HG03575 (cell line): ENCODE data around the gene MAF.

ENCODE experiments used
- ATAC-seq: cut with Tn5 transposase; IDR thresholded peaks from one replicate; pipeline ENCODE4 v1.9.1; 2021; ENCODE audit not compliant: unreplicated experiment, insufficient number of reproducible peaks, low FRiP score; ENCODE audit errors: extremely low read depth

Gene MAF

DNA sequence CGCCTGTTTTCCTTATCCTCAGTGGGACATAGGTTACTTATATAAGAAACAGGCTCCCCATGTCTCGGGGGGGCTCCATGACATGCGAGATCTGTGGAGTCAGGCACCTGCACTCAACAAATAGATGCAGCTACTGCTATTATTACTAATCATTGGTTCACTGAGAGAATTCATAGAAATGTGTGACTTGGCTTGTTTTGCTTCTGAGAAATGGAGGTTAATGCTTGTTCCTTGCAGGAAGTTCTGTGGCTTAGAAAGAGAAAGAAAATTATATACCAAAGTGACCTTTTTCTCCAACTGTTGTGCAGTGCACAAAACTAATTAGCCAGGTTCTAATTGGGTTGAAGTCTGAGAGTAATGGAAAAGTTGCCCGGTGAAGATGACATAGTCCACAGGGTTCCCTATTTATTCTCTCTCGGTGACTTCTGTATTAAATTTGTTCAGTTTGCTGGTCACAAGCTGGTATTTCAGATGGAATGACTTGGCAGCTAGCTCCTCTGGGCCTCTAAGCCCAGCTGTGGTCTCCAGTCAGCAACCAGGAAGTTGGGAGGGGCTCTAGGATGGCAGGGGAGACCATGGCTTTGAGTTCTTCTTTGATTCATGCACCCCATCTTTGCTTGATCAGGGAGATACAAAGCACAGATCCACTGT is 17.6 kb upstream of the MAF start:
- ATAC-seq: no peak

DNA sequence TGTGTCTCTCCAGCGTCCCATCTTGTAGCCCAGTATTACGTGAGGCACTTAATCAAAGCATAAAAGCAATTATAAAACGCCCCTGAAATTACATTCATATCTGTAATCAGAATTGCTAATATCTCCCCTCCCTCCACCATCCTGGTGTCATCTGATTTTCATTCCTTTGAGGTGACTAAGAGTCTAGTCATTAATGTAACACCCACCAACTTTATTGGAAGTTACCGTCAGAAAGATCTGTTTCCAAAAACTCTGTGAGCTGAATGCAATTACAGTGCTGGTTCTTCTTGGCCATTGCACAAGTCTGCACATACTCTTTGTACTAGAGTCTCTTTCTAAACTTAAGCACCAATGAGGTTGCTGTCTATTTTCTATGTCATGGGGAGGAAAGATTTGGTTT is 12.5 kb upstream of the MAF start:
- ATAC-seq: no peak

DNA sequence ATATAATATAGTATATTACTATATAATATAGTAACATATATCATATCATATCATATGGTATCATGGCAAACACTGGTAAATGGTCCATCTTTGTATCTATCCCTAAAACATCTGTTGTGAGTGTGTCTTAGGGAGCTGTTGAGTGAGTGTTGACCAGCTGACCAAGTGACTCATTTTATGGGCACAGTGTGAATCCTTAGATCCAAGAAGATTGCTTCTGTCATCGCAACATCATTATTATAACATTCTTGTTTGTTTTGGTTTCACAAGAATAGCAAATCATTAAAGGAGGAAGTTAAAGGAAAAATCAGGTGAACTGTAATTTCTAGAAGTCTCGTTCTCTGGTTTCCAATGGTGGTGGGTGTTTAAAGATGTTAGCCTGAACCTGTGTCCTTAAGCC is 11.7 kb upstream of the MAF start:
- no peak for ATAC-seq

DNA sequence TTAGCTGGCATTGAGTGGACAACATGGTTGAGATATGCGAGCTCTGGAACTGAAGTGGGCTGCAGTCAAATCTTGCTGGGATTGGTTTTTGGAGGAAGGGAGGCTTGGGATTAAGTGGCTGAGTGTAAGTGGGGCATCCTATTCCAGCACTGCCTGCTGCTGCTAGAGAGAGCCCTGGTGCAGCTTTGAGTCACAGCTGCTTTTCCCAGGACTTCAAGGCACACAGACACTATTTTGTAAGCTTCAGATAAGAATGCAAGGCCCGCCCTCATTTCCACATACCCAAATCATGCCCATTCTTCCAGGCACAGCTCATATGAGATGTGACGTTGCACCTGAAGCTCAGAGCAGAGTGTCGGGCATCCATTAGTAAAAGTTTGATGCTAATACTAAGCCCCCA is 10.2 kb upstream of the MAF start:
- ATAC-seq: no peak

DNA sequence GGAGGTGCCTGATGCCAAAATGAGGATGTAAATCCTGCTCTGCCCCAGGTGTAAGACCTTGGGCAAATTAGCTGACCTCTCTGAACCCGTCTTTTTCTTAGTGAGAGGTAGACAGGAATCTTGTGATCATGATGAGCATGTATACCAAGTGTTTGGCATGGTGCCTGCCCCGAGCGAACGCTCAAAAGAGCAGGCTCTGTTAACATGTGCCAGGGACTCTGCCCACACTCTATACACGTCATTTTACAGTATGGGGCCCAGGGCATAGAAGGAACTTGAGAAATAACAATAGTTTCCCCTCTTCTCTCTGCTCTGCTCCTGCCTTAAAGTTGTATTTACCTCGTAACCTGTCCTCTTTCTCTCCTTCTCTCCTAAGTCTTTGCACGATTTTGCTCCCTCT is 9.3 kb upstream of the MAF start:
- no peak for ATAC-seq

DNA sequence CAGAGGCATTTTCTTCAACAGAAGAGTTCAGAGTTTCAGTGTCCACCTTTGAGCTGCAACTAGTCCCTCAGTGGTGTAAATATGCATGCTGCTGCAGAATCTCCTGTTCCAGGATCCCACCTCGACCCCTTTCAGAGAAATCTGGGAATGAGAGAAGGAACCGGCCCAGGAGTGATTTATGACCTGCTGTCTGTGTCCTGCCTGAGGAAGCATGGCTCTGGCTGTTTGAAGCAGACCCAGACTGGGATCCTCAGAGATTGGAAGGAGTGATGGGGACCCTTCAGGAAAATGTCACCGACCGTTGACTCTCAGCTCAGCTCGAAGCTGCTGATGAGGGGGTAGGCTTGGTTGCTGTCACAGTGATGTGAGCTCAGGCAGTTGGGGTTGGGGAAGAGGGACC is 8.4 kb upstream of the MAF start:
- ATAC-seq: no peak

DNA sequence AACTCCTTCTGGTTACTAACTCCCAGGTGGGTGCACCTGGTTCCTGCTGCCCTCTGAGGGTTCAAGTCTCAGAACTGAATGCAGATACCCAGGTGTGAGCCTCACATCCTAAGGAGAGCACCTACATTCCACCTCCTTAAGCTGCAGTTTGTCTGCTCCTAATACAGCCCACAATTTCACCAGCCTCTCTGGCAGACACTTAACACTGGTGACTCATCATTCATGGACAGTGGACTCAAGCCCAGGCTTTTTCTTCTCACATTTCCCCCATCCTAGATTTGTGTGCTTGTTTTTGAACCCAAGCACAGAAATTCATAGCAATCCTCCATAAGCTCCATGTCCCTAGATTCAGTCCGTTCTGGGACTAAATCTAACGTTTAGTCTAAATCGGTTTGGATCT is 7.0 kb upstream of the MAF start:
- no peak for ATAC-seq

DNA sequence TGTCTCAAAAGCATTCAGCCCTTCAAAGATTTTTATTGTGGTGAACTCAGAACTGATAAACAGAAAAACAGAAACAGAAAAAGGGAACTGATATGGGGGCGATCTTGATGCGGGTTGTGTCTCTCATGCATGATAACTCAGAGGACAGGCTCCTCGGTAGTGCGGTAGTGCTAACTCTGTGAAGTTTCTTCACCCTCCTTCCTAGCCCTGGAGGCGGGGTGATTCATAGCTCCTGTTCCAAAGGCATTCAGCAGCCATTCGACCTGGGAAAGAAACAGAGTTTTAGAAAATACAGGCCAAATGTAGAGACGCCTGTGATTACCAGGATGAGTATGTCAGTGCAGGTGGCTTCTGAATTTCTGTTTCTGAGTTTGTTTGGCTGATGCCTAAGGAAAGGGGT is 5.5 kb upstream of the MAF start:
- ATAC-seq: no peak

DNA sequence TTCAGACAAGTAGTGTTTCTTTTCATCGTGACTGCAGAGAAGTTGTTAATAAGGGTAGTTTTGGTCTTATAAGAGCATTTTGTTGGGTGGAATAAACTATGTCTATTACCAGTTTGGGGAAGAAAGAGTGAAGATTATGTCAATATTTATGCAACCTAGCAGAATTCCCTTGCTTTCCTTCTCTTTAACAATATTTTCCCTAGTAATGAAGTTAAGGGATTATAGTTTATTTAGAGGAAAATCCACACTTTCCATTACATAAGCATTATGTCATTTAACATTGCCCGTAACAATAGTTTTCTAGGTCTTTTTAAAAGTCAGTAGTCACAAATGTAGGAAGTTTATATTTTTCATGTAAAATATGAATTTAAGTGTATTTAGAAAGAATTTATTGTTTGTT is 2.5 kb upstream of the MAF start:
- no peak for ATAC-seq

DNA sequence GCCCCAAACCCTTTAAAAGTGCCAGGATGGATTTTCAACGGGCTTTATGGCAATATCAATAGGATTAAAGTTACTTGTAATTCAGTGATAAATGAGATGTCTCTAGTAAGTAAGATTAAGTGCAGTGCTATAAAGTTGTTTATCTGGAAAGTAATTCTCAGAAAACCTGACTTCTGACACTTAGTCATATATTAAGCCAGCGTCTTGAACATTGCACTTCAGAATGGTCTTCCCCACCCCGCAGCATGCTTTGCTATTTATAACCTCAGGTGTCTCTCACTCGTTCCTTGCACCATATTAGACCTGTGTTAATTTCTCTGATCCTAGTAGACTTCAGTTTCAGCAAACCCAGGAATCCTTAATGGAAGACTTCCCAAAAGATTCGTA is 2.1 kb upstream of the MAF start:
- no peak for ATAC-seq

DNA sequence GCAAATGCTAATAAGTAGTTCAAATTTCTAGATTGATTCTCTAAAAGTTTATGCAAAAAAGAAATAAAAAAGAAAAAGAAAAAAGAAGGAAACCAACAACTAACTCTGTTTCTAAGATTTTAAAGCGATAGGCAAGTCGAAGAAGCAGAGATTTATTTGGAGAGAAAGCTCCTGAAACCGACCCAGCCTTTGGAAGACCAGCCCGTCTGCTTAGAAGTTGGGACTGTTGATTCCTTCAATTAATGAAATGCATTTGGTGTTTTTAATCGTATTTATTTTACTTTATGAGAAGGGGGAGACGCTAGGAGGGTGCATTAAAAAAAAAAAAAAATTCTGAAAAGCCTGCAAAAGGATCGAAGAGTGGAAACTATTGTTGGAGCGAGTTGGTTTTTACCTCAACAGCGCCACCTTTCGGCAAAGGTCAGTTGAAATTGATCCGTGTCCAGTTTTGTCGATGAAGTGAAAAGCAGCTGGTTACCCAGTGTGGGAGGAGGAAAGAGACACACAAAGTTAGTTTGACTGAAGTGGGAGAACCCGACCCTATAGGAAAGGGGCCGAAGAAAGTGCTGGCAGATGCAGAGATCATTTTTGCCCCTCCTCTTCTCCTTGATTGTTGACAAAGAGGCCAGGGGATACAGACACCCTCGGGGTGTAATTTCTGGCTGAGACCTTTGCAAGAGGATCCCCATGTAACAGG is 1.5 kb upstream of the MAF start:
- ATAC-seq: no peak

DNA sequence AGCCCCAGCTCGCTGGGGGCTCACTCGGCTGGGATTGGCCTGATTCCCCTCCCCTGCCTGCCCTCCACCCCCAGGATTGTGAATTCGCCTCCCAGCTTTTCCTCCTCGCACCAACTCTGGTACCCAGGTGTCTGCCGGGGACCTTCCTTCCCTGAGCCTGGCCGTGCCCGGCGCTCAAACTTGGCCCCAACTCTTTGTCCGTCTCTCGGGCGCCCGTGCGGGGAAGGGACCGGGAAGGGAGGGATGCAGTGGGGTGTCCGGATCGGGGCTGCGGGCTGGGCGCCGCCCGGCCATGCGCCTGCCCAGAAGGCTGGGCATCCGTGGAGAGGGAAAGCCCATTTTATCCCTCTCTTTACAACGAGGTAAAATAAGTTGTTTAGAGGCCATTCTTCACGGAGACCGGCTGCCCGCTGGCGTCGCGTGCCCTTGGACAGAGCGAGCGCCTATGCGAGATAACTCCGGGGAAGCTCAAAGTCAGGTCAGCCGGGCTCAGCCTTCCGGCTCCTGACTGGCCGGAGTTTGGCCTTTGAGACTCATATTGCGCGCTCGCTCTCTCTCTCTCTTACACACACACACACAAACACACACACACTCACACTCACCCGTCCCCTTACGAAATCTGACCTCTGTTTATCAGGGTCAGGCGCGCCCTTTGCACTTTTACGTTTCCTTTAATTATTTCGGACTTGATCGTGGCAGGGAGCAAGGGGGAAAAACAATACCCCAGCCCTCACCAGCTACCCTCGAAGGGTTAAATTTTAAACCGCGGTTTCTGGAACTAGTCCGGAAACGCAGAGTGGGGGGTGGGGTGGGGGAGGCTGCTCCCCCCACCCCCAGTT is 774 bp upstream of the MAF start:
- ATAC-seq: no peak

DNA sequence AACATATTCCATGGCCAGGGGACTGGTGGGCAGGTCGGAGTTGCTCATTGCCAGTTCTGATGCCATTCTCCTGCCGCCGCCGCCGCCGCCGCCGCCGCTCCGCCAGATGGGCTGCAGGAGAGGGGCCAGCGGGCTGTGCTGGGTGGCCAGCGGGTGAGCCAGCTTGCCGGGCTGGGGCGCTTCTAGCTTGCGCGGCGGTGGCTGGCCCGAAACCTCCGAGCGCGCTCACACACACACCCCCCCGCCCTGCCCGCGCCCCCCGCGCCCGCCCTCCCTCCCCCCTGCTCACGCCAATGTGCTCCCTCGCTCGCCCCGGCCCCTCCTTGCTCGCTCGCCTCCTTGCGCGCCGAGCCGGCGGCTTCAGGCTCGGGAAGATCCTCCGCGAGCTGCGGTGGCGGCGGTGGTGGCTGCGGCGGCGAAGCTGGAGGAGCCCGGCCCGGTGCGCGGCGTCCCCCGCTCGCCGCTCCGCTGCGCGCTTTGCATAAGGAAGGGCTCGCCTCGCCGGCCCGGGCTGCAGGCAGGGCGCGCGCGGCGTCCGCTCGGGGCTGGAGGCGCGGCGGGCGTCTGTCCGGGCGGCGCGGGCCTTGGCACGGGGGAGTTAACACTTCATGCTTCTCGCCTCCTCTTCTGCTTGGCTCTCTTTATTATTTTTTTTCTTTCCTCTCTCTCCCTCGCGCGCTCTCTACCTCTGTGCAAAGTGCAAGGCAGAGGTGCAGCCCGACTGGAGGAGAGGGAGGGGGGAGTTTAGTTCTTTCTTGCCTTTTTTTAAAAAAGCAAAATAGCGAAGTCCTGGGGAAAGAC is 500 bp downstream of the MAF start:
- no peak for ATAC-seq

DNA sequence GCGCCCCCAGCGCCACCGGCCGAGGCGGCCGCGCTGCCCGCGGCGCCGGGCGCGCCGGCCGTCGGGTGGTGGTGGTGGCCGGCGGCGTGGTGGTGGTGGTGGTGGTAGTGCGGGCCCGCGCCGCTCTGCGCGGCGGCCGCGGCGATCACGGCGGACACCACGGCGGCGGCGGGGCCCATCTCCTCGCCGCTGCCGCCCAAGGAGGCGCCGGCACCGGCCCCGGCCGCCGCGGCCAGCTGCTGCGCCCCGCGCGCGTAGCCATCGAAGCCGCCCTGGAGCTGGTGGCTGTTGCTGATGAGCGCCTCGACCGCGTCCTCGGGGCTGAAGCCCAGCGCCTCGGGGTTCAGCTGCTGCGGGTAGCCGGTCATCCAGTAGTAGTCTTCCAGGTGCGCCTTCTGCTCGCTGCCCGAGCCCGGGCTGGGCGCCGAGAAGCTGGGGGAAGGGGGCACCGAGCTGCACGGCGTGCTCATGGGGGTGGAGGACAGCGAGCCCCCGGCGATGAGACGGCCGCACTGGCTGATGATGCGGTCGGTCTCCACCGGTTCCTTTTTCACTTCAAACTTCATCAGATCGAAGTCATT is 1.2 kb downstream of the MAF start:
- no peak for ATAC-seq

DNA sequence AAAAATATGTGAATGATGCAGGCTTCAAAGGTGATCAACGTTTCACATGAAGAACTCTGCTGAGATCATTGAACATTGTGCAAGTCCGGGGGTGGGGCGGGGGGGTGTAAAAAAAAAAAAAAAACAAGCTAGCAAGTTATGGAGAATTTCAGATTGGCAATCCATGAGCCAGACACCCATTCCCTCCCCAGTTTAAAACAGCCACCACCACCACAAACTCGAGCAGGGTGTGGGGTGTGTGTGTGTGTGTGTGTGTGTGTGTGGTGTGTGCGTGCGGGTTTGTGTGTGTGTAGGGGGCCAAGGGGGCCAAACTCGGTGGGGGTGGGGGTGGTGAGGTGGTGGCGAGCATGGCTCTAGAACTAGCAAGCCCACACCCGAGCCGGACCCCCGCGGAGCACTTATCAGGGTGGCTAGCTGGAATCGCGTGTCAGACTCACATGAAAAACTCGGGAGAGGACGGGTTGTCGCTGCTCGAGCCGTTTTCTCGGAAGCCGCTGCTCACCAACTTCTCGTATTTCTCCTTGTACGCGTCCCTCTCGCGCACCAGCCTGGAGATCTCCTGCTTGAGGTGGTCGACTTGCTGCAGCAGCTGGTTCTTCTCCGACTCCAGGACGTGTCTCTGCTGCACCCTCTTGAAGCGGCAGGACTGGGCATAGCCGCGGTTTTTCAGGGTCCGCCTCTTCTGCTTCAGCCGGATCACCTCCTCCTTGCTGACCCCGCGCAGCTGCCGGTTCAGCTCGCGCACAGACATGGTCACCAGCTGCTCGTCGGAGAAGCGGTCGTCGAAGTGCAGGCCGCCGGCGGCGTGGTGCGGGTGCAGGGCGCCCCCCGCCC is 2.0 kb downstream of the MAF start:
- ATAC-seq: no peak

DNA sequence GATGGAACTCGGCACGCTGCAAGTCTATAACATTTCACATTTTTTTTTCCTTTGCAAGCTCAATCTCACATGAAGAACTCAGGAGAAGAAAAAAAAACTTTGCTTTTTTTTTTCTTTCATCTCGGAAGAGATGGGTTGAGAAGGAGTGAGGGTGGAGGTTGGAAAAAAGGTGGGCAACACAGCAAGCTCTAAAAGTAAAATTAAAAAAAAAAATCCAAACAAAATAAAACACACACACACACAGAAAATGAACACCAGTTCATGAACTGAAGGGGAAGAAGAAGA is 2.5 kb downstream of the MAF start:
- ATAC-seq: no peak

DNA sequence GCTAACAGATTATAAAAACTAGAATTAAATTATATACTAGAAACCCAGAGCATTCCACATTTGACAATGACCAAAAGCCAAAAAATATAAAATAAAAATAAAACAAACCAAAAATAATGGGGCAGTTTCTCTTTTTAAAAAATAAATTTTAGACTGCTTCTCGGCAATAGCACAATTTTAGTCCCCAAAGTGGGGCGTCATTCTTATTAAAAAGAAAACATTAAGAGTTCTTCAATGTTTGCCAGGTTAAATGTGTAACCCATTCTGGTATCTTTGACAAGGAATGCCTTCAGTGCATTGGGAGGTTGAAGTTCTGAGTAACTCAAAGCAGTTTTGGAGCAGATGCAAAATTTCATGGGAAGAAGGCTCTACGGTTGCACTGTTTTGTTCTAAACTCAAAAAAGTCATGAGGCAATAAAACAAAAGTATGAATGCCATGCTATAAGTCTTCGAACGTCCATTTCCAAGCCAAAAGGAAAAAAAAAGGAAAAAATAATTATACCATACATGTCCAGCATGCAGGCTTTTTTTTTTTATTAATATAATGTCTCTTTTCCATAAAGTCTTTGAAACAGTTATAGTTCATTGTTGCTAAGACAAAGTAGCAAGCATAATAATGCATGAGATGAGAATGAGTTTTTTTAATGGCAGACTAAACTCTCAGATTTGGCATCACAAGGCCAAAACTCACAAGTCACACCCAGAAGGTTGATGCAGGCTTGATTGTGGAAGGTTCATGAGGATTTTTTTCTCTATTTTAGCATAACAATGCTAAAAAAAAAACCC is 3.1 kb downstream of the MAF start:
- ATAC-seq: no peak

DNA sequence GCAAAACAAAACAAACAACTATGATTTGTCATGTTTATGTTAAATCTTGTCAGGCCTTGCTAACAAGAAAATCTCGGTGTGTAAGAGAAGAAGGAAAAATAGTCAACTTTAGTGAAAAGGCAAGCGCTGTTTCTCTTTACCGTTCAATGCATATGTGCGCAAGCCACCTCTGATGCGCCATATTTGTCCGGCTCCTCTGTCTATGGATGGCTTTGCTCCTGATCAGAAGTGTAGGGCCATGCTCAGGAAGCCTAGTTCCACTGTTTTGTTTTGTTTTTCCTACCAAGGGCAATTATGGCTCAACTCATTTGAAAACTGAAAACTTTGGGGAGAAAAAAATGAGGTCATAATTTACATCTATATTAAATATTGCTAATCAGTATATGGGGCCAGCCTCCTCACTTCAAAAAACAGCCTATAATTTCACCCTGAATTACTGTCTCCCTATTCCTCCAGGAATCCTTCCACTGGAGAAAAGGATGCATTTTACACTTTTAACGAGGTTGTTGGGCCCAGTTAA is 4.5 kb downstream of the MAF start:
- ATAC-seq: no peak
